ENCODE data around the gene DOCK9. TPM values are rescaled to one million over a fixed set of nuclear protein-coding genes. Genes with fewer than 3 reads are reported as not detected.

DOCK9 gene
- total RNA-seq, 1 donor from 2014 or later: 339 TPM

GRCh38 chr13:98785405-98785804, 192.5 kb downstream of the DOCK9 start:
- Mint-ChIP-seq H3K27ac (ENCODE audit: unreplicated experiment) (no peak overlapping the region), H3K4me1 (ENCODE audit: unreplicated experiment) (peaks cover 8% of the 10 kb centered on the region), H3K36me3 (ENCODE audit: low read depth, unreplicated experiment) (peaks cover 3% of the 10 kb centered on the region), H3K4me3 (ENCODE audit: unreplicated experiment) (no peak overlapping the region), H3K9me3 (ENCODE audit: unreplicated experiment) (no peaks in the 10 kb centered on the region), H3K27me3 (ENCODE audit: unreplicated experiment) (peaks cover 6% of the 10 kb centered on the region)
- no peak for DNase-seq (ENCODE audit: low spot score)
- TF ChIP-seq, protein P1, sequence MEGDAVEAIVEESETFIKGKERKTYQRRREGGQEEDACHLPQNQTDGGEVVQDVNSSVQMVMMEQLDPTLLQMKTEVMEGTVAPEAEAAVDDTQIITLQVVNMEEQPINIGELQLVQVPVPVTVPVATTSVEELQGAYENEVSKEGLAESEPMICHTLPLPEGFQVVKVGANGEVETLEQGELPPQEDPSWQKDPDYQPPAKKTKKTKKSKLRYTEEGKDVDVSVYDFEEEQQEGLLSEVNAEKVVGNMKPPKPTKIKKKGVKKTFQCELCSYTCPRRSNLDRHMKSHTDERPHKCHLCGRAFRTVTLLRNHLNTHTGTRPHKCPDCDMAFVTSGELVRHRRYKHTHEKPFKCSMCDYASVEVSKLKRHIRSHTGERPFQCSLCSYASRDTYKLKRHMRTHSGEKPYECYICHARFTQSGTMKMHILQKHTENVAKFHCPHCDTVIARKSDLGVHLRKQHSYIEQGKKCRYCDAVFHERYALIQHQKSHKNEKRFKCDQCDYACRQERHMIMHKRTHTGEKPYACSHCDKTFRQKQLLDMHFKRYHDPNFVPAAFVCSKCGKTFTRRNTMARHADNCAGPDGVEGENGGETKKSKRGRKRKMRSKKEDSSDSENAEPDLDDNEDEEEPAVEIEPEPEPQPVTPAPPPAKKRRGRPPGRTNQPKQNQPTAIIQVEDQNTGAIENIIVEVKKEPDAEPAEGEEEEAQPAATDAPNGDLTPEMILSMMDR (IDR thresholded peaks at IDR 0.05; ENCODE audit: unreplicated experiment): no peak

- Mint-ChIP-seq H3K4me3 (ENCODE audit: unreplicated experiment) (no peak overlapping the region), H3K9me3 (ENCODE audit: unreplicated experiment) (no peaks in the 10 kb centered on the region), H3K27ac (ENCODE audit: unreplicated experiment) (no peak overlapping the region), H3K36me3 (ENCODE audit: low read depth, unreplicated experiment) (peaks cover 3% of the 10 kb centered on the region), H3K4me1 (ENCODE audit: unreplicated experiment) (peaks cover 8% of the 10 kb centered on the region), H3K27me3 (ENCODE audit: unreplicated experiment) (peaks cover 6% of the 10 kb centered on the region)
- TF ChIP-seq, protein P1 (IDR thresholded peaks at IDR 0.05; ENCODE audit: unreplicated experiment): no peak
- DNase-seq (ENCODE audit: low spot score): no peak
Measured at GRCh38 chr13:98784666-98785065, 193.2 kb downstream of the DOCK9 start.

DNA sequence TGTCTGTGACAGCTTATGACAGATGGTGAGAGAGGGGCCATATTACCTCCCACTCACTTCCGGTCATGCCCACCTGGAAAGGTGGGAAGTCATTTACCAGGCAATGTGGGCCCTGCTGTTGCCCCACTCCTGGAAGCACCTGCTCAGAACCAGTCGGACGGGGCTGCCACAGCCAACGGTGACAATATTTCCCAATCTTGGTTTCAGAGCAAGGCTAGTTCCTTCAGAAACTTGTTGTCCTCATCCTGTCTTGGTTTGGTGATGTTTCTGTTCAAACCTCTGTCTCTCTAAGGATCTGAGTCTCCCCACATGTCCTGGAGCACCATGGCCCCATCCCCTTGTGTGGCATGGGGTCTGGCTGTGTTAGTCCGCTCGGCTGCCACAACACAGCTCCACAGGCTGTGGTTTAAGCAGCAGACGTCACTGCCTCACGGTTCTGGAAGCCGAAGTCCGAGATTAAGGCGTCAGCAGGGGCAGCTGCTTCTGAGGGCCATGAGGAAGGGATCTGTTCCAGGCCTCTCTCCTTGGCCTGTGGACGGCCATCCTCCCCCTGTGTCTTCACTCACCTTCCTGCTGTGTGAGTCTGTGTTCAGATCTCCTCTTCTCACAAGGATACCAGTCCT, 193.9 kb downstream of the DOCK9 start:
- H3K9me3 Mint-ChIP-seq (ENCODE audit: unreplicated experiment): no peaks in the 10 kb centered on the region
- H3K4me1 Mint-ChIP-seq (ENCODE audit: unreplicated experiment): peaks cover 8% of the 10 kb centered on the region
- H3K27ac Mint-ChIP-seq (ENCODE audit: unreplicated experiment): no peak overlapping the region
- H3K4me3 Mint-ChIP-seq (ENCODE audit: unreplicated experiment): no peak overlapping the region
- TF ChIP-seq, protein P1 (IDR thresholded peaks at IDR 0.05; ENCODE audit: unreplicated experiment): no peak
- peaks cover 5% of the 10 kb centered on the region for H3K27me3 Mint-ChIP-seq (ENCODE audit: unreplicated experiment)
- peaks cover 3% of the 10 kb centered on the region for H3K36me3 Mint-ChIP-seq (ENCODE audit: low read depth, unreplicated experiment)
- no peak for DNase-seq (ENCODE audit: low spot score)

GRCh38 chr13:98782654-98783053, 195.2 kb downstream of the DOCK9 start:
- DNase-seq (ENCODE audit: low spot score): no peak
- Mint-ChIP-seq H3K4me3 (ENCODE audit: unreplicated experiment) (no peak overlapping the region), H3K4me1 (ENCODE audit: unreplicated experiment) (peaks cover 4% of the 10 kb centered on the region), H3K9me3 (ENCODE audit: unreplicated experiment) (no peaks in the 10 kb centered on the region), H3K36me3 (ENCODE audit: low read depth, unreplicated experiment) (peaks cover 3% of the 10 kb centered on the region), H3K27ac (ENCODE audit: unreplicated experiment) (no peak overlapping the region), H3K27me3 (ENCODE audit: unreplicated experiment) (peaks cover 2% of the 10 kb centered on the region)
- TF ChIP-seq, protein P1 (IDR thresholded peaks at IDR 0.05; ENCODE audit: unreplicated experiment): no peak

DNA sequence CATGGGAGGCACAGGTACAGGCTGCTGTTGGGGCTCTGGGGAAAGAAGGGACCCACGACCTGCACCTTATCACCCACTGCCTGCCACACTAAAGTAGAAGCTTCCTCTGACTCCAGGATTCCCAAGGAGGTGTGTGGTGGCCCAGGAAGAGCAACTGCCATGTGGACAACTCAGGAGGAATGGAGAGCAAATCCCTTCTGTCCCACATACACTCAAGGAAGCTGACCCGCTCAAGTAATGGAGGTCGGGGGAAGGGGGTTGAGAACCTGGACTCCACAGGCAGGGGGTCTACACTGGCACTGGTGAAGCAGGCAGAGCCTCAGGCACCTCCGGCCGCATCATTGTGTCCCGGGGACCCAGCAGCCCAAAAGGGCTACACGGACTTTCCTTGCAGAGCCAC, 196.0 kb downstream of the DOCK9 start:
- peaks cover 3% of the 10 kb centered on the region for H3K36me3 Mint-ChIP-seq (ENCODE audit: low read depth, unreplicated experiment)
- H3K4me1 Mint-ChIP-seq (ENCODE audit: unreplicated experiment): no peaks in the 10 kb centered on the region
- TF ChIP-seq, protein P1 (IDR thresholded peaks at IDR 0.05; ENCODE audit: unreplicated experiment): no peak
- no peak overlapping the region for H3K27ac Mint-ChIP-seq (ENCODE audit: unreplicated experiment)
- H3K27me3 Mint-ChIP-seq (ENCODE audit: unreplicated experiment): peaks cover 2% of the 10 kb centered on the region
- no peaks in the 10 kb centered on the region for H3K9me3 Mint-ChIP-seq (ENCODE audit: unreplicated experiment)
- DNase-seq (ENCODE audit: low spot score): no peak
- H3K4me3 Mint-ChIP-seq (ENCODE audit: unreplicated experiment): no peak overlapping the region

Measured in endothelial cell (in vitro differentiated cells).